WTC11 (cell line): ENCODE measurements around the gene THUMPD3. TPM values are rescaled to one million over a fixed set of nuclear protein-coding genes. Genes with fewer than 3 reads are reported as not detected.

Experiments used
- ATAC-seq: fragments of 200-7000 bp; cut with Tn5 transposase; 2 replicates; pipeline ENCODE4 v1.10.0; 2021; ENCODE audit warnings: mild to moderate bottlenecking, moderate library complexity
- CTCF ChIA-PET: fragments of 300-600 bp; sonication (Branson Sonifier 250); formaldehyde crosslinking; loops from one replicate; lab custom pipeline; 2021; ENCODE audit warnings: antibody characterized with exemption; lab: Charles Lee
- POLR2A ChIA-PET: fragments of 350-600 bp; sonication (Branson Sonifier 250); formaldehyde crosslinking; loops from one replicate; lab custom pipeline; 2021; ENCODE audit warnings: antibody characterized with exemption; lab: Charles Lee
- DNase-seq: peaks from one replicate; pipeline ENCODE4 v3.0.0; 2021; ENCODE audit warnings: low spot score
- H3K27ac Mint-ChIP-seq: 2 replicates; pipeline ENCODE4 v1.8.0; 2021; ENCODE audit warnings: mixed read lengths
- H3K27me3 Mint-ChIP-seq: 2 replicates; pipeline ENCODE4 v1.8.0; 2021; ENCODE audit warnings: low read depth, mild to moderate bottlenecking, moderate library complexity, mixed read lengths
- H3K36me3 Mint-ChIP-seq: 2 replicates; pipeline ENCODE4 v1.8.0; 2021; ENCODE audit warnings: mixed read lengths
- H3K4me1 Mint-ChIP-seq: 2 replicates; pipeline ENCODE4 v1.8.0; 2022; ENCODE audit warnings: mixed read lengths
- H3K4me3 Mint-ChIP-seq: 2 replicates; pipeline ENCODE4 v1.8.0; 2021; ENCODE audit warnings: mild to moderate bottlenecking, moderate library complexity, mixed read lengths
- H3K9me3 Mint-ChIP-seq: 2 replicates; pipeline ENCODE4 v1.8.0; 2021; ENCODE audit warnings: mixed read lengths
- ATF1 ChIP-seq: sonication (generic); formaldehyde crosslinking; IDR thresholded peaks from 2 replicates; pipeline ENCODE4 v1.8.1; 2023; ENCODE audit warnings: mild to moderate bottlenecking, moderate library complexity, missing genetic modification reagents
- ATF2 ChIP-seq: sonication (generic); formaldehyde crosslinking; IDR thresholded peaks from 2 replicates; pipeline ENCODE4 v1.8.1; 2022; ENCODE audit warnings: low read depth, missing genetic modification reagents, borderline replicate concordance
- E2F1 ChIP-seq: sonication (generic); formaldehyde crosslinking; IDR thresholded peaks from 2 replicates; pipeline ENCODE4 v1.8.0; 2022; ENCODE audit warnings: mild to moderate bottlenecking, missing genetic modification reagents
- HMGXB4 ChIP-seq: sonication (generic); formaldehyde crosslinking; IDR thresholded peaks from 2 replicates; pipeline ENCODE4 v1.8.1; 2023; ENCODE audit warnings: mild to moderate bottlenecking, moderate library complexity, missing genetic modification reagents
- JUN ChIP-seq: sonication (generic); formaldehyde crosslinking; IDR thresholded peaks from 2 replicates; pipeline ENCODE4 v1.8.0; 2023; ENCODE audit warnings: mild to moderate bottlenecking, missing genetic modification reagents
- NFYB ChIP-seq: sonication (generic); formaldehyde crosslinking; conservative IDR thresholded peaks from 2 replicates; pipeline ENCODE4 v1.8.0; 2022; ENCODE audit warnings: low read depth, missing genetic modification reagents
- NR2C2 ChIP-seq: sonication (generic); formaldehyde crosslinking; IDR thresholded peaks from 2 replicates; pipeline ENCODE4 v1.8.0; 2022; ENCODE audit warnings: mild to moderate bottlenecking, missing genetic modification reagents
- SMAD4 ChIP-seq: sonication (generic); formaldehyde crosslinking; IDR thresholded peaks from 2 replicates; pipeline ENCODE4 v1.8.0; 2022; ENCODE audit warnings: mild to moderate bottlenecking, missing genetic modification reagents
- SOX15 ChIP-seq: fragments of 250-450 bp; sonication (Bioruptor Pico); IDR thresholded peaks from 2 replicates; pipeline ENCODE4 v1.9.0; 2021; ENCODE audit warnings: mild to moderate bottlenecking
- SP1 ChIP-seq: sonication (generic); formaldehyde crosslinking; conservative IDR thresholded peaks from 2 replicates; pipeline ENCODE4 v1.8.1; 2022; ENCODE audit warnings: missing genetic modification reagents
- ZNF532 ChIP-seq: fragments of 250-450 bp; sonication (Bioruptor Pico); IDR thresholded peaks from 2 replicates; pipeline ENCODE4 v1.9.0; 2021; ENCODE audit warnings: mild to moderate bottlenecking, borderline replicate concordance
- ZSCAN18 ChIP-seq: fragments of 250-450 bp; sonication (Bioruptor Pico); IDR thresholded peaks from 2 replicates; pipeline ENCODE4 v2.1.2; 2022; ENCODE audit warnings: mild to moderate bottlenecking, moderate library complexity
- total RNA-seq: library from RNA; stranded (reverse); gene quantifications from 3 replicates; pipeline ENCODE4 v1.2.3, GENCODE V29; 2021

THUMPD3 gene
- total RNA-seq, 1 experiment from 2014 or later = 67.5 TPM

- no peak for TF ChIP-seq SMAD4
- TF ChIP-seq HMGXB4 (CRISPR knock-in tag) = no peak
- TF ChIP-seq NR2C2 (CRISPR knock-in tag) = no peak
These were observed 42.9 kb downstream of the THUMPD3 start (continued) for GRCh38 chr3:9405756-9406155.

- peaks cover 8% of the 10 kb centered on the region; the same call in 1 of the 2 replicates for H3K9me3 Mint-ChIP-seq
- H3K36me3 Mint-ChIP-seq = peaks cover 10% of the 10 kb centered on the region; the same call in 1 of the 2 replicates
- H3K4me1 Mint-ChIP-seq = peaks cover 70% of the 10 kb centered on the region
- CTCF ChIA-PET = no interaction called here
- DNase-seq (no peak), ATAC-seq (no peak)
- no peaks in the 10 kb centered on the region for H3K27me3 Mint-ChIP-seq
- no peak overlapping the region for H3K4me3 Mint-ChIP-seq
- POLR2A ChIA-PET = interaction anchor here (2.8 kb wide), 1 partner anchor 10 kb away, joined by 6 read pairs; the partner anchor contains the start of gene SETD5
- H3K27ac Mint-ChIP-seq = peak overlapping the region; percentile 42; the same call in 1 of the 2 replicates
- TF ChIP-seq ATF2 (CRISPR knock-in tag) = no peak
- no peak for TF ChIP-seq NFYB (CRISPR knock-in tag)
- no peak for TF ChIP-seq ZNF532 (CRISPR knock-in tag)
- no peak for TF ChIP-seq ATF1 (CRISPR knock-in tag)
- TF ChIP-seq E2F1 = no peak
- no peak for TF ChIP-seq ZSCAN18 (CRISPR knock-in tag)
- TF ChIP-seq, all 79 proteins: peak for 0
These were observed 44.2 kb downstream of the THUMPD3 start for GRCh38 chr3:9406856-9407626.

- CTCF ChIA-PET = interaction anchor here (0.6 to 1.0 kb wide), 2 partner anchors 48 to 238 kb away, joined by 3 to 6 read pairs; no protein-coding TSS in a partner anchor
- DNase-seq = no peak
- Mint-ChIP-seq H3K9me3 (peaks cover 8% of the 10 kb centered on the region; the same call in 1 of the 2 replicates), H3K4me1 (peaks cover 66% of the 10 kb centered on the region), H3K27ac (no peak overlapping the region), H3K36me3 (peaks cover 10% of the 10 kb centered on the region; the same call in 1 of the 2 replicates), H3K4me3 (no peak overlapping the region), H3K27me3 (no peaks in the 10 kb centered on the region)
- TF ChIP-seq SOX15 (no peak), SP1 (CRISPR knock-in tag) (no peak), JUN (CRISPR knock-in tag) (no peak)
- no peak for ATAC-seq
- POLR2A ChIA-PET = interaction anchor here (1.0 to 2.8 kb wide), 2 partner anchors 8 to 11 kb away, joined by 4 to 6 read pairs; partner anchors contain the start of gene SETD5
These were observed 45.2 kb downstream of the THUMPD3 start for GRCh38 chr3:9408061-9408460.
